Measurements from ENCODE around the gene METTL17.
"Not testable (repeated sequence)": the region's sequence is repeated elsewhere in the genome, so short reads cannot be mapped to it uniquely, and the experiment has no call there.

The METTL17 gene

GRCh38 chr14:21024585-21025370 is 35.0 kb downstream of the METTL17 start, which contains the start of gene NDRG2:
NDRG2 (minus strand) TSS chr14:21025061; CDS start chr14:21023315, 1,746 bp downstream.
- peak; percentile 87 for DNase-seq

- DNase-seq: peak; percentile 89
Measured at GRCh38 chr14:21025371-21026273, 35.8 kb downstream of the METTL17 start.

DNA sequence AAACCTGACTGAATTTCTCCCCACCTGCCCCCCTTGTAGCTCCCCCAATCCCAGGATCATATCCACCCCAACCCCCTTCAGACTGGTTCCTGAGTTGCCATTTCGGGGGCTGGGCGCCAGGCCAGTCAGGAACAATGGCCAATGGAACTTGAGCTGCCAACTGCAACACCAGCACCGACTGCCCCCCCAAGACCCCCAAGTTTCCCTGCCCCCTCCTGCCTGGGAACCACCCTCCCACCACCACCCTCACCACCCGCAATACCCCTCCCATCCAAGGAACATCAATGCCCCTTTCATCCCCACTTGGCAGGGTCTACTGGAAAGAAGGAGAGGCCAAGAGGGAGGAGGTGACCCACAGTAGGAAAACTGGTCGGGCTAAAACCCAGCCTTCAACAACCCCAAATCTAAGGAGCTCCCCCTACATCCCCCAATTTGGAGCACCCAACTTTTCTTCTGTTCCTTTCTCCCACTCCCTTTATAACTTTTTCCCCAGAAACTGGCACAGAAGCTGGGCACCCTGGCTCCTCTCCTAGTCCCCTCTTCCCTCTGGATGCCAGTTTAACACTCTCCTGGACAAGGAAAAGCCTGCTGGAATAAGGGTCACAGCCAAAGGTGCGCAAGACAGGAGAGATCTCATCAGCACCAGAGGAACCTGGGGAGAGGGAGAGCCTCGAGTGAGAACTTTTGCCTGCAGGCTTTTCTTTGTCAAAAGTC is 36.7 kb downstream of the METTL17 start:
- DNase-seq: no peak

DNA sequence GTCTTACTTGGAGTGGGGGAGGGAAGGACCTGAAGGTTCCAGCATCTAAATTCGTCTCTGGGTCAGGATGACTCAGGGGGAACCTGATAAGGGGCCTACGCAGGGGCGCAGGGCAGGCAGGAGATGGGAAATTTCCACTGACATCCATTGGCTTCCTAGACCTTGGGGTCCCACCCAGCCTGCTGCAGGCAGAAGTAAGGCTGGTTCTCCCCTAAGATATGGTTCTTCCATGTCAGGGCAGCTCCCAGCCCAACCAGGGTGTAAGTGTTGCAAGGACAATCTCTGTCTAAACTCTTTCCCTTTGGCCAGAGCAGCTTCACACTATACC is 37.2 kb downstream of the METTL17 start:
- DNase-seq: no peak

GRCh38 chr14:21029917-21030316 is 40.1 kb downstream of the METTL17 start, which contains the start of gene TPPP2:
TPPP2 (plus strand) TSS chr14:21030217; CDS start chr14:21030582, 365 bp downstream.
- DNase-seq: no peak

DNA sequence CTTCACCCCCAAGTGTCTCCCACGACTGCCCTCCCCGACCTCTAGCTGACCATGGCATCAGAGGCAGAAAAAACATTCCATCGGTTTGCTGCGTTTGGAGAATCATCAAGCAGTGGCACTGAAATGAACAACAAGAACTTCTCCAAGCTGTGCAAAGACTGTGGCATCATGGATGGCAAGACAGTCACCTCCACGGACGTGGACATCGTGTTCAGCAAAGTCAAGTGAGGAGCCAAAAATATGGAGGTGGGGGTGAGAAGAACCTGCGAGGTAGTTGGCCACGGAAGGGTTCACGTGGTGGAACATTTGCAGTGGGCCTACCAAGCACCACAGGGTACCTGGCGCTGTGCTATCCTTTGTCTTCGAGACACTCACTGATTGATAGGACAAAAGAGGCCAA is 40.8 kb downstream of the METTL17 start:
- no peak for DNase-seq

- no peak for DNase-seq
Measured at GRCh38 chr14:21032326-21033132, 42.7 kb downstream of the METTL17 start.

DNA sequence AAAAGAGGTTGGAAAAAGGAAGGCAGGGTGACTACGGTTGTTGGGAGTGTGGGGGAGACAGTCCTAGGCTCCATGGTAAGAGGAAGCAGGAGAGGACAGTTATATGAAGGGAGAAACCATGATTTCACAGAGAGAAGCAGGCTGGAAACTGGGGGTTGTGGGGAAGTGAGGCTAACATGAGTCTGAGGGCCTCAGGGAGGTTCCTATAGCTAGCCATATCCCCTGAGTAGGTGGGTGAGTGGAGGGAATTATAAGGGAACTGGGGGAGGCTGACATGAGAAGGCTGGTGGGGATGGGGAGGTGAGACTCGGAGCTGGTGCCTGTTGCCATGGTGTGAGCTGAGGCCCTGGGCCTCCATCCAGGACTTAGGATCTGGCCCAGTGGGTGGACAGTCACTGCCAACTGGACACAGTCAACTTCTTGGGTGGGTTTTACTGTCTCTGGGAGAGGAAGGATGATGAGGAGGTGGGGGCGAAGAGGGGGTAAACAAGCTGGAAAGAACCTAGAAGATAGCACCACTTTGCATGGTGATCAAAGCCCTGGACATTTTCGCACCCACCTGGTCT is 43.4 kb downstream of the METTL17 start:
- DNase-seq: no peak

GRCh38 chr14:21034707-21035106 is 44.9 kb downstream of the METTL17 start, which contains the start of gene RNASE13:
RNASE13 (minus strand) TSS chr14:21034807; CDS start chr14:21034288, 519 bp downstream.
- no peak for DNase-seq

DNA sequence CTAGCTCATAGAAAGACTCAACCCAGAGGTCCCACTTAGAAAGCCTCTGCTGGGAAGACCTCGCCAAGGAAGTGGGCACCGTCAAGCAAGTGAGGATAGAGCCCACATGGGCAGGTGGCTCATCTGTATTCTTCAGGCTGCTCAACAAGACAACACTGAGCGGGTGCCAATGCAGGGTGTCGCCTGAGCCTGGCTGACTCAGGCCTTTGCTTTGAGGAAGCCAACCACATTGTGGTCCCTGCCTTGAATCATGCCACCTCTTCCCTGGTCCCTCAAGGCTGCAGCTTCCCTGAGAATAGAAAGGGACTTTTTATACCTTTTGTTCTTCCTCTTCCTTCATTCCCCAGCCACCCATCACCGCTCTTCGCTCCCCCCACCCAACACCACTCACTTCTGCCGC is 47.0 kb downstream of the METTL17 start:
- DNase-seq: no peak

- no peak for DNase-seq
Measured at GRCh38 chr14:21037156-21037555, 47.4 kb downstream of the METTL17 start.

GRCh38 chr14:21038441-21039422 is 49.0 kb downstream of the METTL17 start:
- DNase-seq: peak; percentile 58

DNA sequence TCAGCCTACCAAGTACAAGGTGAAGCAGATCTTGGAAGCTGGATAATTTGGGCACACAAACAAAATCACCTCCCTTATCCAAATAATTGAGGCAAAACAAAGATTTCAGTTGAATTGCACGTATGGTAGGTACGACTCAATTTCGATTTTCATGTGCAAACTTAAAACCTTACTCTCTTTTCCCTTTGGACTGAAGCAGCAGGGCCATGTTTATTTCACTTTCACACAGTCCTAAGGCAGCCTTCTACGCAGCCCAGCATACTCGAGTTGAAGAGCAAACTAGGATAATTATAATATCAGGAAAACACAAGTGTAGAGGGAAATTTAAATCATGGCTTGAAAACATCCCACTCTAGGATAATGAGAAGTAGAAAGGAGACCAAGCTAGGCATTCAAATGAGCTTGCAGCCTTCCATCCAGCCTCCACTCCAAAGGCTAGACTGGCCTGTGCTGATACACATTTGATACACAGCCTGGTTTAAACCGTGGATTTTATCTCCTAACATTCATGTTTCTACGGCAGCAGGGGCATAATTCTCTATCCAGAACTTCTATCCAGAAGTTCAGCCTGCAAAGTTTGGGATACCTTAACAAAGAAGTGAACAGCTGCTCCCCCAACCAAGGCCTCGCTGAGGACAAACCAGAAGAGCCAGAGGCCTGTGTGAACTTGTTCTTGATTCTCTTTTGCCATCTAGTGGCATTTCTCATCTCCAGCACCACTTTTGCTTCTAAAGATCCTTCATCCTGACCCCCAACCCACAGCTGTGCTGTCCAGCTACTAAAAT is 50.0 kb downstream of the METTL17 start:
- DNase-seq: peak; percentile 57

DNA sequence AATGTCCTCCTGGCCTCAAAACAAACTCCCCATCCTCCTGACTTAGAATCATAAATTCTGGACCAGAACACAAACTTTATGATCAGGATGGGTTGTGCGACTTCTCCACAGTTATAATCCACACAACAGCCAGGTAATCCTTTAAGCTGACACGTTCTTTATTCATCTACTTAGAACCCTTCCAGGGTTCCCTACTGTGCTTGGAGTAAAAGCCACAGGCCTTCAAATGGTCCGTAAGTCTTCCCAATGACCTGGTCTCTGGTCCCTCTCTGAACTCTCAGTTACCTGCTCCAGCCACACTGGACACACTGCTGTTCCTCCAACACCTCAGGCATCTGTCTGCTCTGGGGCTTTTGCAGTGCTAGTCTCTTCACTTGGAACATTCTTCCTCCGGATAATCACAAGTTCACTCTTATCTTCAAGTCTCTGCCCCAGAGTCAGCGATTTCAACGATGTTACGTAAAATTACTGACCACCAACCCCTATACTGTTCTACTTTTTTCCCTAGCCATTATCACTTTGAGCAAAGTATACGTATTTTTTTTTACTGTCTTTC is 50.7 kb downstream of the METTL17 start:
- DNase-seq: no peak

- DNase-seq: not testable (repeated sequence)
Measured at GRCh38 chr14:21040941-21041340, 51.2 kb downstream of the METTL17 start.

GRCh38 chr14:21041676-21042433 is 52.1 kb downstream of the METTL17 start, which contains the start of gene RNASE7:
RNASE7 (plus strand) TSS chr14:21042362; CDS start chr14:21042993, 631 bp downstream.
- no peak for DNase-seq

DNA sequence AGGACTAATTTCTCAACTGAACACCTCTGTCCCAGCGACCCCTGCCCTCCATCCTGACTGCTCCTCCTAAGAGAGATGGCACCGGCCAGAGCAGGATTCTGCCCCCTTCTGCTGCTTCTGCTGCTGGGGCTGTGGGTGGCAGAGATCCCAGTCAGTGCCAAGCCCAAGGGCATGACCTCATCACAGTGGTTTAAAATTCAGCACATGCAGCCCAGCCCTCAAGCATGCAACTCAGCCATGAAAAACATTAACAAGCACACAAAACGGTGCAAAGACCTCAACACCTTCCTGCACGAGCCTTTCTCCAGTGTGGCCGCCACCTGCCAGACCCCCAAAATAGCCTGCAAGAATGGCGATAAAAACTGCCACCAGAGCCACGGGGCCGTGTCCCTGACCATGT is 53.1 kb downstream of the METTL17 start:
- no peak for DNase-seq

Measured in right kidney (tissue), 1 donor.